GM19239 (cell line): ENCODE measurements around the gene SURF2.

ENCODE experiments used
- DNase-seq: peaks from one replicate; pipeline ENCODE4 v3.0.0; 2011; ENCODE audit warnings: low spot score; ENCODE audit not compliant: insufficient read length
- FAIRE-seq: peaks from 2 replicates; lab custom pipeline; 2011; peaks lifted over from hg19 to GRCh38; lab: Jason Lieb, UNC

Gene SURF2

DNA sequence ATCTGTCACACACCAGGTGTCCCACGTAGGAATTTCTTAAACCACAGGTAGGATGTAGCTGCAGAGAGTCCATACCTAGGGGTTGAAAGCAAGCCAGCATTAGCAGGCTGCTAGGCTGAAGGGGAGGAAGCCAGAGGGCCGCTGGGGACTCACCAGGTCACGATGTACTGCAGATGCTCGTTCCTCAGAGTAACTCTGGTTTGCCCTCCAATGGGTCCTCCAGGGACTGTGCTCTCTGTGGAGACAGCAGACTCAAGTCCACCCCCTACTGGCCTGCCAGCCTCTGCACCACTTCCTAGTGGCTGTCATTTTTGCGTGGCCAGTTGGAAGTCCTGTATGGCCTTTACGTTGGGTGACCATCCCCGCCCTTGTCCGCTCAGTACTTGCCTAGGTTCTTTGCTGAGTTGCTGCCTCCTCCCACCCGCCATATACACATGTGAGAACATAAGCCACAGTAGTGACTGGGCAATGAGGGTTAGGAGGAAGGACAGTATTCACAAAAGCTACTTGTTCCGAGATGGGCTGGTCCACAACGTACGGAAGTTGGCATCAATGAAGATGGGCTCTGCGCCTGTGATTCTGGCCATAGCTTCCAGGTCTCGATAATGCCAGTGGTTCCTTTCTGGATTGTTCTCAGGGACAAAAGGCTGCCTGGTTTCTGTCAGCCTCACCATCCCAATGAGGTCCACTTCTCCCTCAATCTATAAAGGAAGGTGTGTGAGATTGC lies 4.3 kb upstream of the SURF2 start:
- FAIRE-seq, result no peak

DNA sequence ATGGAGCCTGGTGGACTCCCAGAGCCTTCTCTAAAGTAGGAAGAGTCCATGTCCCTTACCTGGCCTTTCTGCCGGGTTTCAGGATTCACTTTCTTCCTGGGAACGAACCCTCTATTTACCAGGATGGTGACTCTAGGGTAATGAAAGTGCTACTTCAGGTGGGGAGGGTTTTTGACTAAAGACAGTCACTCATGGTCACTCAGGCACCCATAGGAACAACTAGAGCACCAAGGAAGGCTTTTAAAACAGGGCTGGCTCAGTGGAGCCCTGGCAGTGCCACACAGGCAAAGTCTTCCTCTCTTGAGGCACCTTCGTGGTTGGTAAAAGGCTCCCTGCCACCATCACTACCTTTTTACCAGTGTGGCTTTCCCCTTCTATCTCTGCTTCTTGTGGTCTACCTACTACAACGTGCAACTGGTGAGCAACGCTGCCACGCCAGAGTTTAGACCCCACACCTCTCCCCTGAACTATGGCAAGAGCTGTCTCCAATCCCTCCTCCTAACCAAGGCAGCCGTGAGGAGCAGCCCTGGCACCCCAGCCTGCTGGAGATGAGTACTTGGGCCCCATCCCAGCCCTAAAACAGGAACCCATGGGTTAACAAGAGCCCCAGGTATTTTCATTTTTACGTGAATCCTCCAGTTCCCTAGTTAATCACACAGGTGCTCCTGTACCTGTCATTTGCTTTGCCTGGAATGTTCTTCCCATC lies 3.6 kb upstream of the SURF2 start:
- FAIRE-seq, result no peak
- DNase-seq, result no peak

More for the DNA sequence above, 4.3 kb upstream of the SURF2 start:
- no peak for DNase-seq

DNA sequence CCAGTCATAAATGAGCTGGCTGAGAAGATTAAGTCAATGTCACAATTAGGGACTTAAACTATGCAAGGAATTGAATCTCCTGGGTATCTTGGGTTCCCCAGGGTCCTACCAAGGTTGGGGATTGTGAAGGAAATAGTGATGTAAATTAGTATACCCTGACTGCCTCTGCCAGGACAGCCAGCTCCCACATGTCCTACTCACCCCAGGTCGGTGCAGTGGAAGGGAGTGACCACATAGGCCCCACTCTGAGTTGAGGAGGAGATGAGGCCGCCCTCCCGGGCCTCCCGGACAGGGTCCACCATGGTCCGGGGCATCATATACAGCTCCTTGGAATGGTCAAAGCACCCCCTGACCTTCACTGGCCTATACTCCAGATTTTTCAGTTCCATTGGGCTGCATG lies 2.8 kb upstream of the SURF2 start:
- DNase-seq, result no peak
- no peak for FAIRE-seq

DNA sequence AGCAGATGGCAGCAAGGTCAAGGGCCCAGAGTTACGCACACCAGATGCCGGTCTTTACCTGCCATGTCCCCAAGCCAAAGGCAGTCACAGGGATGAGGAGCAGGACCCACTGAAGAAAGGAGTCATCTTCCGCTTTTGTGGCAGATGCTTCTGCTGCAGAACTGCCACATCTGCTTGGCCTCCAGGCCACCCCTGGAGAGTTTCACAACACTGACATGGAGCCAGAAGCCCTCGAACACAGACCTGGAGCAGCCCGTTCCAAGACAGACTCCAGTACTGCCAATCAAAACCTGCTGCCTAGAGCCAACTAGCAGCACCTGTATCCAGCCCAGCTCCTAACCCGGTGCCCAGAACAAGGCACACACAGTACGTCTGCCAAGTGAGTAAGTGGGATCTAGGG lies 1.6 kb upstream of the SURF2 start:
- DNase-seq (no peak), FAIRE-seq (no peak)

- no peak for DNase-seq
- no peak for FAIRE-seq
These were observed 431 bp upstream of the SURF2 start for GRCh38 chr9:133355881-133356357.

DNA sequence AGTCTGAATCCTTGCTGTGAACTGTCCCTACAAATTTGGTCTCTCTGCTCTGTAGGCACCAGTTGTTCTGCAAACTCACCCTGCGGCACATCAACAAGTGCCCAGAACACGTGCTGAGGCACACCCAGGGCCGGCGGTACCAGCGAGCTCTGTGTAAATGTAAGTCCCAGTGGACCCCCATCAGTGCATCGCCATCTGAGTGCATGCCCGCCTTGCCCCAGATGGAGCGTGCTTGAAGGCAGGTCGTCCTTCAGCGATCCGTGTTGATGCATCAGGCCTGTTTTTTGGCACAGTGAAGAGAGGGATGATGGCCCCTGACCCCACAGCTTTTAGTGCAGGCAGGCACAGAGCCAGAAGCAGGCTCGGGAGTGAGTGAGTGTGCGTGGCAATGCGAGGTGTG lies 1.3 kb downstream of the SURF2 start:
- FAIRE-seq (no peak), DNase-seq (no peak)

DNA sequence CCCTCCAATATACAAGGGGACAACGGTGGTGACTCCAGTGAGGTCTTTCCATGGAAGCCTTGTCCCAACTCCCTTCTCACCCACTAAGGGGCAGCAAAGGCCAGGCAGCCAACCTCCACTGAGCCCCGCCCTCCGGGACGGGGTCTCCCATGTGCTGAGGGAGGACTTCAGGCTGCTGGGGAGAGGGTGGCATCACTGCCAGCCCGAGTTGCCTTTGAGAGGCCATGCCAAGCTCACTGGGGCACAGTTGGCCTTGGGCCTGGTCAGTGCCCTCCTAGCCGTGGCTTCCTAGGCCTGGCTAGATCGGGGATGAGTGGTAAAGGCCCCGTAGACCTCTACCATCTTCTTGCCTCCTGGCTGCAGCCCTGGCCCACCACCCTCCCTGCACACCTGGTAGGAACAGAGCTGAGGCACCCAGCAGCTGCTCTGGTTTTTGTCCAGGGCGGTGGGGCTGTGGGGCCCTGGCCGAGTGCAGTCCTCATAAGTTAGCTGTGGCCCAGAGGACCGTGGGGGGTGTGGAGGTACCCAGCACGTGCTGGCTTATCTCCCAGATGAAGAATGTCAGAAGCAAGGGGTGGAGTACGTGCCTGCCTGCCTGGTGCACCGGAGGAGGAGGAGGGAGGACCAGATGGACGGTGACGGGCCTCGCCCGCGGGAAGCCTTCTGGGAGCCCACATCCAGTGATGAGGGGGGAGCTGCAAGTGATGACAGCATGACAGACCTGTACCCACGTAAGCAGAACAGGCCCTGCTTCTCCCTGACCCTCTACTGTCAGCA lies 3.2 kb downstream of the SURF2 start:
- no peak for FAIRE-seq
- no peak for DNase-seq

DNA sequence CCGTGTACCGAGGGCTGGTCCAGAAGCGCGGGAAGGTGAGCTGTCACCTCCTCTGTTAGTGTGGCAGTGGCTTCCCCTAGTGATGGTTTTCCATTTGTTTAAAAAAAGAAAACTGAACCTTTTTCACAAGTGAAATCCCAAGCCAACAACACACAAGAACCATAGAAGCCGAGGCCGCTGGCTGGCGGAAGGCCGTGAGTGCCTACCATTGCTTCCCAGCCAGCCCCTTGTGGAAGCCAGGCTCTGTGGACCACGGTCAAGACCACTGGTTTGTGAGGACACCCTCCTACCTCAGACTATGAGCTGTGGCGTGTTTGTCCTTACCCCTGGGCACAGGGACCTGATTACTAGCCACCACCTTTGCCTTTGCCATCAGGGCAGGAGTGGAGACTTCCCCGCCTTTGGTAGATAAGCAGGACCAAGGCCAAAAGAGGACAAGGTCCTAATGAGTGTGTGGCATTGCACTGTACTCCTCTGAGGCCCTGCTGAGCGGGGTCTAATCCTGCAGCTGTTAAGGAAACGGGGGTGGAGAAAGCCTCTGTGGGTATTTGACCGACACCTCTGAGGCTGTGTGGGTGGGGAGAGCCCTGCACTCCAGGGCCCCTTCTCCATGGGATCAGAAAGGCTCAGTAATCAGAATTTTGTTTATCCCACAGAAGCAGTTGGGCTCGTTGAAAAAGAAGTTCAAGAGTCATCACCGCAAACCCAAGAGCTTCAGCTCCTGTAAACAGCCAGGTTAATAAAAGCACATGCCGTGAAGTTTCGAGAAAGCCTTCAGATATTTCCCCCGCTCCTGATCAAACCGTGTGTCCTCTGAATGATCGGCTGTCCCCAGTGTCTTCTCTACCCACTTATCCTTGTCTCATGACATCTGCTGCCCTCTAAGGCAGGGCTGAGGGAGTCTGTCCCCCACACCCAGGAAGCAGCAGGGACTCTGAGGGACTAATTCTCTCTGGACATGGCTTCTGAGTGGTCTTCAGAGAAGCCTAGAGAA lies 4.3 kb downstream of the SURF2 start:
- DNase-seq (no peak), FAIRE-seq (no peak)

- FAIRE-seq (no peak), DNase-seq (no peak)
These were observed 5.2 kb downstream of the SURF2 start for GRCh38 chr9:133361507-133362092.

- DNase-seq, result no peak
- no peak for FAIRE-seq
These were observed 6.2 kb downstream of the SURF2 start for GRCh38 chr9:133362359-133363044.

GRCh38 chr9:133366435-133366834 lies 10.1 kb downstream of the SURF2 start:
- FAIRE-seq (no peak), DNase-seq (no peak)

- no peak for DNase-seq
- FAIRE-seq, result no peak
These were observed 10.9 kb downstream of the SURF2 start for GRCh38 chr9:133367221-133367620.

DNA sequence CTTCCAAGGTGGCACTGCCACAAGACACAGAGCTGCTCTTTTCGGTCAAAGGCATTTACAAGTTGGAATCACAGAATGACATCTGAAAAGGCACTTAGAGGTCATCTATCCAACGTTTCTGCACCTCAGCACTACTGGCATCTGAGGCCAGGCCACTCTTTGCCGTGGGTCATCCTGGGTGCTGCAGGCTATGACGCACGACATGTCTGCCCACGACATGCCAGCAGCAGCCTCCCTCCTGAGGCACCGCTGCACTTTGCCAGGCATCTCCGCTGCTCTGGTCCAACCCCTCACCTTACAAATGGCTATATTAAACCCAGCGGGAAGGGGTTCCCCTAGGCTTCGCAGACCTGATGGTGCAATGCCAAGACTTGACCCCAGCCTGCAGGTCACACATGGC lies 11.4 kb downstream of the SURF2 start:
- DNase-seq (no peak), FAIRE-seq (no peak)

GRCh38 chr9:133368249-133368881 lies 12.0 kb downstream of the SURF2 start:
- no peak for DNase-seq
- no peak for FAIRE-seq

DNA sequence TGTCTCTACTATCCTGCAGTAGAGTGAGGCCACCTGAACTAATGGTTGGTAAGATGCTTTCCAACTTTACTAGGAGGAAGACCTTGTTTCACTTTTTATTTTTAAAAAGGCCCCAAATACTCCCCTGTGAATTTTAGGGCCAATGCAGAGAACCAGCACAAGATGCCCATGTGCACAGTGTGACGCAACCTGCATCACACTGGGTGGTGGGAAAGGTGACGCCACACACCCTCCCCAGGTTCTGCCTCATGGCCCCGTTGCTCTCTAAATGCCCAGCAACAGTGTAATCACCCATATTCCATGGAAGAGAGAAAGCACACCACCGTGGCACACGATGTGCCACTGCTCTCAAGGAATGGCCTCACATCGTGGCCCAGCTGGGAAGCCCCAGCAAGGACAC lies 13.1 kb downstream of the SURF2 start:
- DNase-seq (no peak), FAIRE-seq (no peak)

DNA sequence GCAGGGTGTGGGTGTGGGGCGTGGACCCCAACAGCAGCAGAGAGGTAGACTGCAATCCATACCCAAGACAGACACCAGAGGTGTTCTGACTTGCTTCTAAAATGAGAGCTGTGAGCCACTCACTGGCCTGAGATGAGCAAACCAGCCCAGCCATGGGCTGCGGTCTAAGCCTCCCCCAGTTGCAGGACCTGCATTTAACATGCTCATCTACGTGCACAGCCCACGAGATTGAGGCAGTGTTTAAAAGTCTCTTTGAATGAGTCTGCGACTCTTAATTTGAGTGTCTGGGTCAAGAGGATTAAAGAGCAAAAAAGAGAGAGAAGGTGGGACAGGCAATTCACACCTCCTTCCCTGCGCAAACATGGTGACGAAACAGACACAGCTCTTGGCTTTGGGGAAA lies 13.6 kb downstream of the SURF2 start:
- FAIRE-seq (no peak), DNase-seq (no peak)

- DNase-seq (no peak), FAIRE-seq (no peak)
These were observed 14.3 kb downstream of the SURF2 start for GRCh38 chr9:133370685-133371084.

DNA sequence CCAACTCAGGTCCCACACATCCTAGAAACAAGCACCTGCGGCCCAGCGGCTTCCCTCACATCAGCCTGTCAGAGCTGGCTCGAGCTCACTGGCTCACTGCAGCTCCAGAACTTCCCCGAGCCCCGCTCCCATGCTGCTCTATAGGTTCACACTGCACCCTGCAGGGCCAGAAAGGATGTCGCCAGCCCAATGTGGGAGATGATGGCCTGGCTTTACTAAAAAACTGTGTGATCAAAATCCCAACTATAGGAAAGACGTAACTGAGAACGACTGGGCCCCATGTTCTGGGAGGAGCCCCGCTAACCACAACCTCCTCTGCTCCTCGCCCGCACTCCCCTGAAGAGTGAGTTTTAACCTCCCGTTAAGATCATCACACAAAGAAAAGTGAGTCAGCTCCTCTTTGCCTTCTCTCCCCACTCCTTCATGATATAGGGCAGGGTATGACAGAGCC lies 14.9 kb downstream of the SURF2 start:
- no peak for DNase-seq
- FAIRE-seq, result no peak
